ENCODE data around the gene STIM1. TPM values are rescaled to one million over a fixed set of nuclear protein-coding genes. Genes with fewer than 3 reads are reported as not detected.

STIM1 gene
- polyA plus RNA-seq, 3 donors = 35.1 to 39.6 (median 36.6) TPM

- no peak for DNase-seq (ENCODE audit: extremely low read depth in 1 of 11, low read depth in 9 of 11, low spot score in 4 of 11)
Observed at GRCh38 chr11:3956038-3956437, 100.6 kb downstream of the STIM1 start.

GRCh38 chr11:3956748-3957147 is 101.3 kb downstream of the STIM1 start:
- DNase-seq (ENCODE audit: extremely low read depth in 1 of 11, low read depth in 9 of 11, low spot score in 4 of 11) = no peak

- no peak for DNase-seq (ENCODE audit: extremely low read depth in 1 of 11, low read depth in 9 of 11, low spot score in 4 of 11)
Observed at GRCh38 chr11:3957437-3957836, 102.0 kb downstream of the STIM1 start.

GRCh38 chr11:3958281-3958680 is 102.8 kb downstream of the STIM1 start:
- DNase-seq (ENCODE audit: extremely low read depth in 1 of 11, low read depth in 9 of 11, low spot score in 4 of 11) = no peak

GRCh38 chr11:3959015-3959902 is 103.8 kb downstream of the STIM1 start:
- no peak for DNase-seq (ENCODE audit: extremely low read depth in 1 of 11, low read depth in 9 of 11, low spot score in 4 of 11)

- no peak for DNase-seq (ENCODE audit: extremely low read depth in 1 of 11, low read depth in 9 of 11, low spot score in 4 of 11)
Observed at GRCh38 chr11:3959903-3960265, 104.4 kb downstream of the STIM1 start.

GRCh38 chr11:3962406-3962840 is 107.0 kb downstream of the STIM1 start:
- no peak for DNase-seq (ENCODE audit: extremely low read depth in 1 of 11, low read depth in 9 of 11, low spot score in 4 of 11)

- no peak for DNase-seq (ENCODE audit: extremely low read depth in 1 of 11, low read depth in 9 of 11, low spot score in 4 of 11)
Observed at GRCh38 chr11:3964056-3964455, 108.6 kb downstream of the STIM1 start.

- DNase-seq (ENCODE audit: extremely low read depth in 1 of 11, low read depth in 9 of 11, low spot score in 4 of 11) = no peak
Observed at GRCh38 chr11:3964935-3965604, 109.6 kb downstream of the STIM1 start.

GRCh38 chr11:3967695-3968094 is 112.2 kb downstream of the STIM1 start:
- DNase-seq (ENCODE audit: extremely low read depth in 1 of 11, low read depth in 9 of 11, low spot score in 4 of 11) = no peak

- no peak for DNase-seq (ENCODE audit: extremely low read depth in 1 of 11, low read depth in 9 of 11, low spot score in 4 of 11)
Observed at GRCh38 chr11:3969200-3969599, 113.7 kb downstream of the STIM1 start.

- DNase-seq (ENCODE audit: extremely low read depth in 1 of 11, low read depth in 9 of 11, low spot score in 4 of 11) = no peak
Observed at GRCh38 chr11:3969613-3970012, 114.1 kb downstream of the STIM1 start.

- DNase-seq (ENCODE audit: extremely low read depth in 1 of 11, low read depth in 9 of 11, low spot score in 4 of 11) = no peak
Observed at GRCh38 chr11:3970108-3970507, 114.6 kb downstream of the STIM1 start.

- DNase-seq (ENCODE audit: extremely low read depth in 1 of 11, low read depth in 9 of 11, low spot score in 4 of 11) = no peak
Observed at GRCh38 chr11:3971756-3972404, 116.4 kb downstream of the STIM1 start.

- DNase-seq (ENCODE audit: extremely low read depth in 1 of 11, low read depth in 9 of 11, low spot score in 4 of 11) = no peak
Observed at GRCh38 chr11:3972431-3972830, 117.0 kb downstream of the STIM1 start.

GRCh38 chr11:3977078-3977477 is 121.6 kb downstream of the STIM1 start:
- DNase-seq (ENCODE audit: extremely low read depth in 1 of 11, low read depth in 9 of 11, low spot score in 4 of 11) = no peak

- DNase-seq (ENCODE audit: extremely low read depth in 1 of 11, low read depth in 9 of 11, low spot score in 4 of 11) = no peak
Observed at GRCh38 chr11:3981084-3981633, 125.7 kb downstream of the STIM1 start.

- no peak for DNase-seq (ENCODE audit: extremely low read depth in 1 of 11, low read depth in 9 of 11, low spot score in 4 of 11)
Observed at GRCh38 chr11:3982431-3982830, 127.0 kb downstream of the STIM1 start.

- no peak for DNase-seq (ENCODE audit: extremely low read depth in 1 of 11, low read depth in 9 of 11, low spot score in 4 of 11)
Observed at GRCh38 chr11:3983101-3983500, 127.6 kb downstream of the STIM1 start.

- DNase-seq (ENCODE audit: extremely low read depth in 1 of 11, low read depth in 9 of 11, low spot score in 4 of 11) = no peak
Observed at GRCh38 chr11:3984896-3985295, 129.4 kb downstream of the STIM1 start.
